SJCRH30 (cell line): ENCODE measurements around the gene DCUN1D1. TPM values are rescaled to one million over a fixed set of nuclear protein-coding genes. Genes with fewer than 3 reads are reported as not detected.

ENCODE experiments used
- DNase-seq, 2 experiments: peaks; one replicate each; pipeline ENCODE4 v3.0.0-alpha.2; 2015 to 2020
- H3K27ac ChIP-seq: fragments of 250-450 bp; sonication (Bioruptor Pico); 2 replicates; pipeline ENCODE4 v1.5.1; 2020; ENCODE audit warnings: mild to moderate bottlenecking, moderate library complexity
- H3K27me3 ChIP-seq: fragments of 250-450 bp; sonication (Bioruptor Pico); 2 replicates; pipeline ENCODE4 v1.5.1; 2020; ENCODE audit warnings: mild to moderate bottlenecking, moderate library complexity
- H3K36me3 ChIP-seq: fragments of 250-450 bp; sonication (Bioruptor Pico); 2 replicates; pipeline ENCODE4 v1.5.1; 2020; ENCODE audit warnings: mild to moderate bottlenecking, moderate library complexity
- H3K4me1 ChIP-seq: fragments of 250-450 bp; sonication (Bioruptor Pico); 2 replicates; pipeline ENCODE4 v1.5.1; 2020; ENCODE audit warnings: mild to moderate bottlenecking, moderate library complexity
- H3K4me3 ChIP-seq: fragments of 250-450 bp; sonication (Bioruptor Pico); 2 replicates; pipeline ENCODE4 v1.5.1; 2020; ENCODE audit warnings: mild to moderate bottlenecking, moderate library complexity
- H3K9me3 ChIP-seq: fragments of 250-450 bp; sonication (Bioruptor Pico); replicated peaks from 2 replicates; pipeline ENCODE4 v1.5.1; 2020; ENCODE audit warnings: mild to moderate bottlenecking, moderate library complexity
- total RNA-seq: library from RNA; depleted of rRNA; stranded (reverse); fragments of >200 nt; shearing (Covaris generic); gene quantifications from 2 replicates; pipeline ENCODE4 v1.2.3, GENCODE V29; 2014; rRNA removed

The DCUN1D1 gene
- total RNA-seq, 1 experiment from 2014 or later = 34.5 TPM

- DNase-seq = no peak
- H3K27me3 ChIP-seq = no peaks in the 10 kb centered on the region
- peaks cover 3% of the 10 kb centered on the region; the same call in 1 of the 2 replicates for H3K36me3 ChIP-seq
Measured at GRCh38 chr3:182906036-182906435, 74.3 kb downstream of the DCUN1D1 start.

DNA sequence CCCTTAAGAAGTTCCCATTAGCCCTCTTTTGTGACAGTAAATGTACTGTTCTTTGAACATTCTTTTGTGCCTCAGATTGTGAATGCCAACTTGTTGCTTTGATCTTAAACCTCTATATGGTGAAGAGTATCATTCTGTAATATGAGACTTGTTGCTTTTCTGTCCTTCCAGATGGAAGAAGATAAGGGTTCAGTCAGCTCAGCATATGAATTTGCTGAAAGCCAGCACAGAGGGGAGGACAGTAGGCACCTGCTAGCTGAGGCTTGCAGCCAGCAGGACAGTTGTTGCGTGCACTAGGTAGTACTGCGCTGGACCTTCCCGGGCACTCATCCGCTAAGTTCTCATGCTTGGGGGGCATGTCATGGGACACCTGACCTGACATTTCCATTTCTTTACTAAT lies 74.7 kb downstream of the DCUN1D1 start:
- Histone ChIP-seq H3K9me3 (no peaks in the 10 kb centered on the region), H3K27ac (no peak overlapping the region), H3K4me1 (no peaks in the 10 kb centered on the region), H3K27me3 (no peaks in the 10 kb centered on the region), H3K4me3 (no peak overlapping the region), H3K36me3 (peaks cover 3% of the 10 kb centered on the region; the same call in 1 of the 2 replicates)
- DNase-seq = no peak

More at GRCh38 chr3:182906036-182906435, 74.3 kb downstream of the DCUN1D1 start:
- Histone ChIP-seq H3K4me3 (no peak overlapping the region), H3K4me1 (no peaks in the 10 kb centered on the region), H3K27ac (no peak overlapping the region), H3K9me3 (no peaks in the 10 kb centered on the region)

- H3K27me3 ChIP-seq = no peaks in the 10 kb centered on the region
- no peak overlapping the region for H3K27ac ChIP-seq
- no peaks in the 10 kb centered on the region for H3K9me3 ChIP-seq
- DNase-seq = no peak
- H3K4me1 ChIP-seq = no peaks in the 10 kb centered on the region
- H3K4me3 ChIP-seq = no peak overlapping the region
- peaks cover 11% of the 10 kb centered on the region for H3K36me3 ChIP-seq
Measured at GRCh38 chr3:182904164-182904563, 76.2 kb downstream of the DCUN1D1 start.

DNA sequence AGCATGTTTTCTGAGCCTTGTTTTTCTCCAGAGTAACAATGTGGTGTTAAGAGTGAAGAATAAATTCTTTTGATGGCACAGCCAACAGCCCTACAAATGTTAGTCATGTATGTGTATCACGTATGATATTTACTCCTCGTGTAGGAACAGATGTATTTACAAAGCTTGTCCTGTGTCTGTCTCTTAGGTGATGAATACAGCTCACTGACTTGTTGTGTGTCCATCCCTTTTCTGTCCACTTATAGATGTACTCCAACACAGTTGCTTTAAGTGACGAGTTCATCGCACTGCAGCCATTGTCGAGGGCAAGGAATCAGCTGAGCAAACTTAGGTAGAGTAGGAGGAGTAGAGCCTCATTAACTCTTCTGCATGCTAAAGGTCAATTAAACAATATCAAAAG lies 78.1 kb downstream of the DCUN1D1 start:
- no peaks in the 10 kb centered on the region for H3K4me1 ChIP-seq
- H3K36me3 ChIP-seq = peaks cover 11% of the 10 kb centered on the region
- no peak overlapping the region for H3K4me3 ChIP-seq
- H3K9me3 ChIP-seq = no peaks in the 10 kb centered on the region
- H3K27me3 ChIP-seq = no peaks in the 10 kb centered on the region
- no peak for DNase-seq
- no peak overlapping the region for H3K27ac ChIP-seq

DNA sequence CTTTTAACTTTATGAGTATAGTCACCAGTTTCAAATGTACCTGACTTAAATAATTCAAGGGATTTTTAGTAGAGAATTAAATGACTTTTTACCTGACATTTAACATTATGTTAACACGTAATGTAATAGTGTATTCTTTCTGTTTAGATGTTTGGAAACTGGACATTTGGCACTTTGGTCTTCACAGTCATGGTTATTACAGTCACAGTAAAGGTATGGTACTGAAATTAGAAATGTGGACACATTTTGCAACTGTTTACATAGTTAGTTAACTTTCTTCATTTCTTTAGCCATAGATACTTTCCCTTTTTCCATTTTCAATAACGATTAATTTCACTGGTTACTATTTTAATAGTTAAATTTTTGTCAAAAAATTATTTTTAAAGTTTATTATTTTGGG lies 83.8 kb downstream of the DCUN1D1 start:
- Histone ChIP-seq H3K4me3 (no peak overlapping the region), H3K36me3 (peaks cover 17% of the 10 kb centered on the region)

GRCh38 chr3:182895513-182896112 lies 84.7 kb downstream of the DCUN1D1 start:
- no peaks in the 10 kb centered on the region for H3K9me3 ChIP-seq
- H3K27ac ChIP-seq = no peak overlapping the region
- no peak for DNase-seq
- H3K4me1 ChIP-seq = no peaks in the 10 kb centered on the region
- H3K4me3 ChIP-seq = no peak overlapping the region
- peaks cover 26% of the 10 kb centered on the region for H3K36me3 ChIP-seq
- no peaks in the 10 kb centered on the region for H3K27me3 ChIP-seq

More for the DNA sequence above, 83.8 kb downstream of the DCUN1D1 start:
- Histone ChIP-seq H3K9me3 (no peaks in the 10 kb centered on the region), H3K27ac (no peak overlapping the region), H3K4me1 (no peaks in the 10 kb centered on the region), H3K27me3 (no peaks in the 10 kb centered on the region)
- DNase-seq = no peak

GRCh38 chr3:182892226-182892625 lies 88.1 kb downstream of the DCUN1D1 start:
- peaks cover 35% of the 10 kb centered on the region for H3K36me3 ChIP-seq
- H3K27me3 ChIP-seq = no peaks in the 10 kb centered on the region
- no peaks in the 10 kb centered on the region for H3K4me1 ChIP-seq
- no peaks in the 10 kb centered on the region for H3K9me3 ChIP-seq
- H3K27ac ChIP-seq = no peak overlapping the region
- H3K4me3 ChIP-seq = no peak overlapping the region
- no peak for DNase-seq

- no peaks in the 10 kb centered on the region for H3K9me3 ChIP-seq
- no peak overlapping the region for H3K27ac ChIP-seq
- no peaks in the 10 kb centered on the region for H3K27me3 ChIP-seq
- H3K36me3 ChIP-seq = peaks cover 29% of the 10 kb centered on the region
- DNase-seq = no peak
- H3K4me1 ChIP-seq = no peaks in the 10 kb centered on the region
- H3K4me3 ChIP-seq = no peak overlapping the region
Measured at GRCh38 chr3:182891364-182891763, 89.0 kb downstream of the DCUN1D1 start.

GRCh38 chr3:182889948-182890629 lies 90.2 kb downstream of the DCUN1D1 start:
- no peaks in the 10 kb centered on the region for H3K27me3 ChIP-seq
- no peak for DNase-seq
- H3K27ac ChIP-seq = no peak overlapping the region
- no peaks in the 10 kb centered on the region for H3K9me3 ChIP-seq
- no peak overlapping the region for H3K4me3 ChIP-seq
- H3K36me3 ChIP-seq = peaks cover 29% of the 10 kb centered on the region
- no peaks in the 10 kb centered on the region for H3K4me1 ChIP-seq

Other genes with a start within 250 kb of the DCUN1D1 start
- gene ATP11B, start 187.0 kb downstream of the DCUN1D1 start, total RNA-seq = 69.7 and 73.9 TPM in 2 replicates
- gene MCCC1, start 119.0 kb upstream of the DCUN1D1 start, total RNA-seq = 15.0 and 17.5 TPM in 2 replicates
- gene LAMP3, start 182.2 kb upstream of the DCUN1D1 start, total RNA-seq = 0.02 and 0.05 TPM in 2 replicates